Right lobe of liver (tissue), 4 donors: Measurements from ENCODE around the gene RTP5.

ENCODE experiments used
- CTCF ChIP-seq, 4 donors: fragments of 200-600 bp in 3 of 4; fragments of 450-650 bp in 1 of 4; IDR thresholded peaks; one replicate each; pipeline versions ENCODE4 v1.5.1 to v1.8.0; 2016 to 2022; ENCODE audit warnings: antibody characterized with exemption in 4 of 4, mild to moderate bottlenecking in 2 of 4
- POLR2A ChIP-seq: fragments of 450-650 bp; IDR thresholded peaks from one replicate; pipeline ENCODE4 v1.6.1; 2017; ENCODE audit warnings: antibody characterized with exemption, mild to moderate bottlenecking
- donor health status: DM: no; HTN: no; CAD: no.
- donor health status: DM: no; HTN: no; CAD: no.
- donor health status: DM: no; HTN: yes; CAD: no.

- TF ChIP-seq CTCF (IDR thresholded peaks at IDR 0.05) = no peak
- TF ChIP-seq POLR2A = no peak
Measured at GRCh38 chr2:241841181-241842066, 28.1 kb upstream of the RTP5 start.
